Measurements from ENCODE around the gene XPR1.

Gene XPR1

GRCh38 chr1:180936110-180937011 lies 304.5 kb downstream of the XPR1 start:
- no peak for DNase-seq

GRCh38 chr1:180937012-180937372 lies 305.2 kb downstream of the XPR1 start:
- no peak for DNase-seq

- no peak for DNase-seq
These were observed 305.9 kb downstream of the XPR1 start for GRCh38 chr1:180937624-180938225.

GRCh38 chr1:180939073-180939710 lies 307.4 kb downstream of the XPR1 start:
- no peak for DNase-seq

GRCh38 chr1:180939711-180940103 lies 307.9 kb downstream of the XPR1 start:
- DNase-seq = no peak
